T follicular helper cell (primary cell): ENCODE measurements around the gene PDZK1IP1.
"Not testable (repeated sequence)": the region's sequence is repeated elsewhere in the genome, so short reads cannot be mapped to it uniquely, and the experiment has no call there.

Experiments
- DNase-seq: peaks from one replicate; pipeline ENCODE4 v3.0.0-alpha.2; 2020; ENCODE audit warnings: low read depth

PDZK1IP1 gene

DNA sequence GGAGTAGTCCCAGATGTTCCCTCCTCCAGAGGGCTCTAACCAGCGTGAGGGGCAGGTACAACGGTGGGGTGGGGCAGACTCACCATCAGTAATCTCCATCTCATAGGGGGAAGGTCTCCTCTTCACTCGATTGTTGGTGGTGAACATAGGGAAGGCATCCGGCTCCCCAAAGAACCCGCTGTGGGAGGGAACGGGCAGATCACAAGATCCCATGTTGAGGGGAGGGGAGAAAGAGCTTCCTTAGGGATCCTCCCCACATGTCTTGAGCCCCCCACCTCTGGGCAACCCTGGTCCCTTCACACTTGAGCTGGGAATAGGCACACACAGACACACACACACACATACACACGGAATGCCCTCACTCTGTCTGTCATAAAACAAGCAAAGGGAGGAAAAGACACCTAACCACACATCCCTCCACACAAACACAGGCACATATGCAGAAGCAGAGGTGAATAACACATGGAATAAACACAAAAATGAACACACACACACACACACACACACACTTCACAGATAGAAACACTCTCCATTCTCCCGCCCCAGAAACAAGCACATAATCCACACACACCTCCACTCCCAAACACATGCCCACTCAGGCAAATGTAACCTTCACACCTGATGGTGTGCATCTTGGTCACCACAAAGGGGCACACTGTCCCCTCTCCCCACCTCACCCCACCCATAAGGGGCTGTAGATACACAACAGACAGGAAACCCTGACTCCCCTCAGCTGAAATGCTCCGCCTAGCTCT is 34.3 kb upstream of the PDZK1IP1 start:
- no peak for DNase-seq

DNA sequence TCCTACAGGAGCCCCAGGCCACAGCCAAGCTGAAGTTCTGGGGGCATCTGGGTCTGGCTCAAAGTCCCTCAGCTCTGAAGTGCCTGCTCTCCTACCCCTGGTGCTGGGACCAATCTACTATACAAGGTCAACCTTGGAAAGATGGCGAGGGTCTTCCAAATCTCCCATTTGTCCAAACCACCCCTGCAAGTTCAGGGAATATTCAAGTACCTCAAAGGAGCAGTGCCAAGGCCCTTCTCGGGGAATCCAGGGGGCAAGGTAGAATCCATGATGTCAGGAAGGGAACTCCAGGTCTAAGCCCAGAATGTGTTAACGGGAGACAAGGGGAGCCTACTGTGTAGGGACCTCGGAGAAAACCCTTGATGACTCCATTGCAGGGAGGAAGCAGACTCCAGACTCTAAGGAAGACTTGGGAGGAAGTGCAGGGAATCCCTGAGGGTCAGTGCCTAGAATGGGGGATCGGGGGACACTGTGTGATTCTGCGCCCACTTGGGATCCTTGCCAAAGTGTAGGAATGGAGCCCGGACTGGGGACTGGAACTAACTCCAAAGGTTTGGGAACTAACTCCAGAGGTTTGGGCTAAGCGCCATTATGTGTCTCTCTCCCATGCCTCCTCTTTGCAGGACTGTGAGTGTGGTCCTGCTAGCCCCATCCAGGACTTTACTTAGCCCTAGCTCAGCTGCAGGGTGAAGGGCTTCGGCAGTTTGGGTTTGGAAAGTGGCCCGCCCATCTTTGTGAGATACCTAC is 33.5 kb upstream of the PDZK1IP1 start:
- no peak for DNase-seq

DNA sequence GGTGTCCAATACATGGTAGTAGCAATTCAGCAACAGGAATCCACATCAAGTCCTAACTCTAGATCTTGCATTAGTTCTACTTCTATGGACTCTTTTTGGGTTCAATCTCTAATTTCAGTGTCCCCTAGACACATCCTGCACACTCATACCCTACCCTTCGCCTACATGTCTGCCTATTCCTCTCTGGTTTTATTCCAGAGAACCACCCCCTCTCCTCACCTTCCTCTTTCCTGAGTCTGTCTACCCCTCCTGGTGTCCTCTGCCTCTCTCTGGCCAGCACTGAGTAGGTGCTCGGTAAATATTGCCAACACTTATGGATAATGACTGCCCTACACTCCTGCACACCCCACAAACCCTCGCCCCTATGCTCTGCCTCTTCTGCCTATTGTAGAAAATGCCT is 32.6 kb upstream of the PDZK1IP1 start:
- DNase-seq: no peak

DNA sequence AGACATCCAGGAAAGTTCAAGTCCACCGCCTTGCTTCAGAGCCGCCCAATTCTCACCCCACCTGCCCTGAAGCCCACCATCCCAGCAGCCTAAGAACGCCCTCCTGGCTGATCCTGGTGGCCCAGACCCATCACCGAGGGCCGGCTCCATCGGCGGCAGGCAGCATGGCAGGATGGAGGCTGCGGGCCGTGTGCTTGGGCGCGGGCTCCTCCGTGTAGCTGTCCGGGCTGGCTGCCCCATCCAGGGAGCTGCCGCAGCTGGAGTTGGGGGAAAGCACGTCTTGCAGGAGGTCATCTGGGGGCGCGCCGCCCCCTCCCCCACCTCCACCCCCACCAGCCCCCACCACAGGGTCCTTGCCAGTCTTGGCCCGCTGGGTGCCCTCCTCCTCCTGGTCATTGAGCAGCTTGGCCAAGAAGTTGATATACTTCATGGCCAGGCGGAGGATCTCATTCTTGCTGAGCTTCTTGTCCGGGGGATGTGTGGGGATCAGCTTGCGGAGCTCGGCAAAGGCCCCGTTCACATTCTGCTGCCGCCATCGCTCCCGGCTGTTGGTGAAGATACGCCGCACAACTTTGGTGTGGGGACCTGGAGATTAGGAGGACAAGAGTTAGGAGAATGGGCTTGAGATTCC is 29.9 kb upstream of the PDZK1IP1 start:
- DNase-seq: no peak

DNA sequence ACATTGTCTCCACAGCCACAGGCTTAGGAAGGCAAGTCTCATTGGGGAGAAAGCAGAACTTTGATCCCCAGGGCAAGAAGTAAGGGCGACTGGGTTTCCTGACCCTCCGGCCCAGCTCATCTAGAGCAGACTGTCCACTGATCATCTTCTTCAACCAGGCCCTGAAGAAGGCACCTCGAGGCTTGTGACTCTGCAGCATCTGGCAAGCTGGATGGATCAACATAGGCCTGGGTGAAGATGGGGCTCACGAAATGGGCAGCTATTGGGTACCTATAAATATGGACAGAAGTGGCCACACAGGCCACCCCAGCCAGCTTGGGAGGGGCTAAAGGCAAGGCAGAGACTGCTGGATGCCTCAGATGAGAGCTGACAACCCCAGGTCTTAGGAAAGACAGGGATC is 29.2 kb upstream of the PDZK1IP1 start:
- no peak for DNase-seq

DNA sequence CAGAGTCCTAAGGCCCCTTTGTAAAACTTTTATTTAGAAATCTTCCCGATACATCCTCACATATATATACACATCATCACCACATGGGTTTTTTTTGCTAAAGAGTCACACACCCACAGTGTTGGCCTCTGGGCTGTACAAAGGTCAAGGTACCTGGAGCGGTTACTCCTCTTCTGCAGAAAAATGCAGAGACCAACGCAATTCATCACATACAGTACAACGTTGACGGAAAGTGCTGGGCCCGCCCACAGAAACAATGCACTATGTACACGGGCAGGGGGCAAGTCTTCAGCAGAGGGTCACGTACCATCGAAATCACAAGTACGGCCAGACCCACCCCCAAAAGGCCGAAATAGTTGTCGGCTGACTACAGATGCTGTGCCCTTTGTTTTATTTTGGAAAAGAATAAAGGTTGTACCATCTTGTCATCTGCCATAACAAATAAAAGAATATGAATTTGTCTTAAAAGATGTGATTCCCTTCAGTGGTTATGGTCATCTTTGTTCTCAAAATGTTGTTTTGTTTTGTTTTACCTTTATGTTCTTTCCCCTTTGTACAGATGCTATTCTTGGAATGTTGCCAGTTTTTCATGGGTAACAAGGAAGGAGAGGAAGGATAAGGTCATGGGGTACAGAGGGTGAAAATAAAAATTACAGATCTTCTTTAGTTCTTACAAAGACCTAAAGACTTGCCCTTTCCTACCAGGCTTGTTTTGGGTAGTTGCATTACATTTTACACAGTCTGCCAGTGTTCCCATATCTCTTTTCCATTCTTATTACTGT is 26.6 kb upstream of the PDZK1IP1 start:
- DNase-seq: no peak

DNA sequence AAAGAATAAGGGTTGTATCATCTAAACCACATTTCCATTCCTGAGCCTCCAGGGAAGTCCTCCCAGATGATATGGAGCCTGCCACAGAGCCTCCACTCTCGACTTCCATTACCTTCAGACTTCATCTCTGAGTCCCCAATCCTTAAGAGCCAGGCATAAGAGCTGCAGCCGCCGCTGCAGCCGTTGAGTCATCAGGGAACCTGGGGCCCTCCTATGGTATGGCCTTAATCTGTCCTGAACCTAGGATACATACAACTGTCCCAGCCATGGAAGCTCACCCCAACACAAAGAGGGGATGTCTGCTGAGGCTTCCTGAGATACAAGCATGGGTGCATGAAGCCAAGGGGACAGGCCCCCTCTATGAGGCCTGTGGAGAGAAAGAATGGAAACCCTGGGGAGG is 25.9 kb upstream of the PDZK1IP1 start:
- DNase-seq: no peak

DNA sequence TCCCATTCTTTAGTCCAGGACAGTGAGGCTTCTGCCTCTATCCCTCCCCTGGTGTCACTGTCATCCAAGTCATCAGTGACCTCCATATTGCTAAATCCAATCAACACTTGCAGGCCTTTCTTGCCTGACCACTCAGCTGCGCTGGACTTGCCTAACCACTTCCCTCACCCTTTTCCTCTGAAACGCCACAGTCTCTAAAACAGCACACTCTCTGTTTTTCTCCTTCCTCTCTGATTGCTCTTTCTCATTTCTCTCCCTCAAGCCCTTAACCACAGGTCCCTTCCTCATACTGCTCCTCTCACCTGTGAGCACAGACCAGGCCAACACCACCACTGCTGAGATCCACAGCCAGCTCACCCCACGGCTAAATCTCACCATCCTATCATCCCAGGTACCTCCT is 24.7 kb upstream of the PDZK1IP1 start:
- no peak for DNase-seq

DNA sequence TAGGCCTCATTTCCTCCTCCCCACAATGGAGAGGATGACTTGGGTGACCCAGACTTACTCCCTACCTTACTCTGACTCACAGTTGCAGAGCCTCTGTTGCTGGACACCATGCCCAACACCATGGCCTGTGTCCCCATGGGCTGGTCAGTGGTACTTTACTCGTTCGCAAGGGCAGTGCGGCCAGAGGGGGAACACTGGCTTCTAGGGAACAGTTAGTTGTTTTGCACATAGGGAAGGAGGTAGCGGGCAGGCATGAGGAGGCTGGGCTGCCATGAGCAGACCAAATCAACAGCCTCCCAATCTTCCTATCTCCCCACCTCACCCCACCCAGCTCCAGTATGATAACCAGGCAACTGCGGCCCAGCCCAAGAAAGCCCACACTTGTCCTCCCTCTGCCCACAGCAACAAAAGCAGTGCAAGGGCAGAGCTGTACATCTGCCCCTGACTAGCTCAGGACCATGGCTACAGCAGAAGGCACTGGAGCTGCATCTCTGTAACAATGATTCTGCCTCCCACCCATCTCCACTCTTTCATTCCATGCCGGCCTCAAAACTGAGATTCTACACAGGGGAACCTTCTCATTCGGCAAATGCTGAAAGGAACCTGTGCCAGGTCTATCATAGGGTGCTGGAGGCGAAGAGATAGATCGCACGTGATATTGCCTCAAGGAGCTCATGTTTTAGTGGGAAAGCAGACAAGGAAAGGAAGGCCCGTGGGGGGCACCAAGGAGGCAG is 23.6 kb upstream of the PDZK1IP1 start:
- DNase-seq: no peak

DNA sequence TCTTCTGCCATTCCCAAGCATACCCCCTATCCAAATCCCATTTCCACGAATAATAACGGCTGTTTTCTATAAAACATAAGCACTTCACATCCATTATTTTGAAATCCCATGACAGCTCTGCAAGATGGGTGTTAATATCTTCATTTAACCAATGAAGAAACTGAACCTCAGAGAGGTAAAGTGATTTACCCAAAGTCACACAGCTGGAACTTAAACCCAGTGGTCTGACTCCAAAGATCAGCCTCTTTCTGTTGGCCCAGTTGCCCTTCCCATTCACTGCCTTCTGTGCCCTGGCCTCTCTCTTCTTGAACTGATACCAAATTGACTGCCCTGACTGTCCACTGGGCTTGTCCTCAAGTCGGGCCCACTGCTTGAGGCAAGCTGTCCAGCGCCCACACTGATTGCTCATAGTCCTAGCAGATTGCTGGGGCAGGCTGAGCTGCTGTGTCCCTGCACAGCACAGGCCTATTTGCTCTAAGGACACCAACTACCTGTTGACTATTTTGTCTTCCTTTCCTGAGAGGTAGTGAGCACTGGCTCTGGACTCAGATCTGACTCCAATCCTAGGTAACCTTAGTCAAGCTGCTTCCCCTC is 22.9 kb upstream of the PDZK1IP1 start:
- DNase-seq: no peak

DNA sequence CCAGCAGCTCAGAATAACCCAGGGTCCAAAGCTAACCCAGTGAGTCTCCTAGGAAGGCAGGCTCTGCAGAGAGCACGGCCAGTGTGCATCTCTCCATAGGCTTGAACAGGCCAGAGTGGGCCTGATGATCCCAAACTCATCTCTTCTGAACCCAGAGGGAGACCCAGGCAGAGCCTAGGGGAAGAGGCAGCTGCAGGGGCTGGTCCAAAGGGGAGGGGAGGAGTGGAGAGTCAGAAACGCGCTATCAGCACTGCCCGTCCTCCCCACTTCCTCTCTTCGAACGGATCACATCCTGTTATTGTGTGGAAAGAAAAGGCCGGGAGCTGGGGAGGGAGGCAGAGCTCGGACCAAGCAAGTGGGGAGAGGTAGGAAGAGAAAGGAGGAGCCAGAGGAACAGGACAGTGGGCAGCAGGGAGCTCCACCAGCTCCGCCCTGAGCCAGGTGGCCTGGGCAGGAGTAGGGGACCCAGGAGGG is 22.0 kb upstream of the PDZK1IP1 start:
- DNase-seq: no peak

DNA sequence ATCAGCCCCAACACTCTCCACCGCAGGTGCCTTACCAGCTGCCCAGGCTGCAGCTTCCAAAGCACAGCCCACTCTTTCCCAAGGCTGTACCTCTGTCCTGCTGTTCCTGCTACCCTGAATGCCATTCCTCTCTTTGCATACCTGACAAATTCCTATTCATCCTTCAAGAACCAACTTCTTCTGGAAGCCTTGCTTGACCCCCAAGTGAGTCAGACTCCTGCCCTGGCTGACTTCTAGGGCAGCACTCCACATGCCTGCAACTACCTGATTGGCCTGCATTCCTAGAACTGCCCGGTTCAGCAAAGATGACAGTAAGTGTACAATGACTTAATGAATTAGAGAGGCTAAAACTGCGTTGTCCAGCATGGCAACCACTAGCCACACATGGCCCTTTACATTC is 20.8 kb upstream of the PDZK1IP1 start:
- no peak for DNase-seq

DNA sequence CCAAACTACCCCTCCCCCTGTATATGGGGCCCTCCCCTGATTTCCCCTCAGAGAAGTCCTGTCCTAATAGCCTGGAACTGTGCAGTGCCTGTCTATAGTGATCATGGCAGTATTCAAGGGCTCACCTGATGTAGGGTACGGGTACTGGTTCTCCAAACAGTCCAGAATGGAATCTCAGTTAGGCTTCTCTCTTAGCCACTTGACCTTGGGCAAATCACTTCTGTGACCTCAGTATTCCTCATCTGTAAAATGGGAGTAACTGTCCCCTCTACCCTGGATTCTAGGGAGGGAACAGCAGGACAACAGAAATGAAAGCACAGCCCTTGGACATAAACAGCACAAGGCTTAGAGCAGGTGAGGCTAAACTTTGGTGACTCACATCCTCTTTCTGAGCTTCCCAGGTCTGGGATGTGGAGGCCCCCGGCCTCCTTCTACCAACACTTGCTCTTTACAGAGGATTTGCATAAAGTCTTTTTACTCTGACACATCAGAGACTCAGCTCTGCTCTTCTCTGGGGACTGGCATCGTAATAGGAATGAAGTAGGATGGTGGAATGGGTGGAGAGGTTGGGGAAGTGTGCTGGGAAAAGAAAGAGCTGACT is 20.0 kb upstream of the PDZK1IP1 start:
- no peak for DNase-seq

DNA sequence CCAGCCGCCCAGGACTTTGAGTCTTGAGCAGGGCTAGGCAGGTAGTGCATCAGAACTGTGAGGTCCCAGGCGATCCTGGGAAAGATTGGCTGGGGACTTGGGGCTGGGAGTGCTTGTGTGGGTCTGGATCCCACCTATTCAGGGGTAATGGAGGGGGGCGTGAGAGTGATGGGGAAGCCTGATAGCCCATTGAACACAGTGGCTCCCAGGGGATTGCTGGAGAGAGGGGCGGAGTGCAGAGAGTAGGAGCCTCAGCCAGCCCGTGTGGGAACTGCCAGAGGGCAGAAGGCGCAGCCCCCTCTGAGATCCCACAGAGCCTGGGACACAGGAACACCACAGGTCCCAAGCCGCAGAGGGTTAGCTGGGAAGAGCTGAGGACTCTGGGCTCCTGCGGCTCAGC is 19.3 kb upstream of the PDZK1IP1 start:
- no peak for DNase-seq

DNA sequence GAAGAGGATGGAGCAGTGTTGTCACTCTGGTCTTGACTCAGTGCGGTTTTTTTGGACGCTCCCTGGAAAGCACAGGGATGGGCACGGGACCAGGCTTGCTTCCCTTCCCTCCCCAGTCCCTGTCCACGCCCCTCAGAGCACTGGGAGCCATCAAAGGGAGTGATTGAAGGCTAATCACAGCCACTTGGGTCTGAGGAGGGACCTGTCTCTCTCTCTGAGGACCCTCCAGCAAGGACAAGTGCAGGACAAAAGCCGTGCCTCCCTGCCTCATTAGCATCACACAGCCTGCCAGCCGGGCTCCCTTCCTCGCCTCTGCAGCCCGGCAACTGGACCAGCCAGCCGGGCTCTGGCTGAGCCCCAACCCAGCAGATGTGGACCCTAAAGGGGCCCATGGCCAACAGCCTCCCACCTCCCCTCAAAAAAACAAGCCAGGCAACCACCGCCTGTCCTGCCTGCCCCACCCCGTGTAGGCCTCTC is 18.6 kb upstream of the PDZK1IP1 start:
- DNase-seq: no peak

DNA sequence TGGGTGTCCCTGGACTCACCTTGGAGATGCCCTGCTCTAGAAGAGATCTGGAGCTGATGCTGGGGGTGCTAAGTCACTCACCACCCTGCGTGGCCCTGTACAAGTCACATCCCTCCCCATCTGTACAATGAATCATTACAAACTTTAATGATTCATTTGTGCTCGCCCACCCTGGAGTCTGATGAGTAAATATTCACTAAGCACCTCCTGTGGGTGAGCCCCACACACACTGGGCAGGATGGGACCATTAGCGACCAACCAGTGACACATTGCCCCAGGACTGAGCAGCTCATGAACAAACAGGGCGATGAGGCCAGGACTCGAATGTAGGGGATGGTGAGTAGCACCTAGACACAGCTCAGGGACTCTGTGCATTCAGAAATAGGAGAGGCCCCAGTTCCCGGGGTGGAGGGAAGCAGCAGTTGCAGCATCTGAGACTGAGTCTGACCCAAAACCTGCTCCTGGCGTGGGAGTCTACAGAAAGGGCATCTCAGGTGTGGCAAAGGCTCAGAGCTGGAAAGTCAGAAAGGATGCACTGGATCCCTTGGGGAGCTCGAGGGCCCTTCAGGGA is 18.1 kb upstream of the PDZK1IP1 start:
- DNase-seq: no peak

DNA sequence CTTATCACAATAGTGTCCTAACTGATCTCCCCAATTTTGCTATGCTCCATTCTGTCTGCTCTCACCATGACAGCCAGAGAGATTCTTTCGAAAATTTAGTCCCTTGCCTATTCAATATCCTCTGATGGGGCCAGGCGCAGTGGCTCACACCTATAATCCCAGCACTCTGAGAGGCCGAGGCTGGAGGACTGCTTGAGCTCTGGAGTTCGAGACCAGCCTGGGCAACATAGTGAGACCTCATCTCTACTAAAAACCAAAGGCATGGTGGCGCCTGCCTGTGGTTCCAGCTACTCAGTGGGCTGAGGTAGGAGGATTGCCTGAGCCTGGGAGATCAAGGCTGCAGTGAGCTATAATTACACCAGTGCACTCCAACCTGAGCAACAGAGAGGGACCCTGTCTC is 16.1 kb upstream of the PDZK1IP1 start:
- DNase-seq: no peak

DNA sequence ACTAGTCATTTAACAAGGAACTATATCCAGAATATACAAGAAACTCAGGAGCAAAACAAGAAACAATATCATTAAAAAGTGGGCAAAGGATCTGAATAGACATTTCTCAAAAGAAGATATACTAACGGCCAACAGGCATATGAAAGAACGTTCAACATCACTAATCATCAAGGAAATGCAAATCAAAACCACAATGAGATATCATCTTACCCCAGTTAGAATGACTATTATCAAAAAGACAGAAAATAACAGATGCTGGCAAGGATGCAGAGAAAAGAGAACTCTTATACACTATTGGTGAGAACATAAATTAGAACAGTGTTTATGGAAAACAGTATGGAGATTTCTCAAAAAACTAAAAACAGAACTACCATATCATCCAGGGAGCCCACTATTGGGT is 13.7 kb upstream of the PDZK1IP1 start:
- not testable (repeated sequence) for DNase-seq

DNA sequence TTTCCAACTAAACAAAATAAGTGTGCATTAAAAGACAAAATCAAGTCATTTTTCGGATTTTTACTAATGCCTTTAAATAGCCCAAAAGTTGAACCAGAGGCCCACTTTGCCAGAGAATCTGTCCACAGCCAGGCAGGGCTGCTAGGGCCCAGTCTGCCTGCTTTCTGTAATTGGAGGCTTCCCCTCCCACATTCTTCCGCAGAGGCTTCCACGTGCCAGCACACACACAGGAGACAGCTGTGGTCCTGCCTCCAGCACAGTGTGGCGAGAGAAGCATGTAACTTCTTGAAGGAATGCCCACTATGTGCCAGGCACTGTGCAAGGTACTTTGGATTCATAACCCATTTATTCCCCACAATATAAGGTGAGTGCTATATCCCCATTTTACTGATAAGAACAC is 11.3 kb upstream of the PDZK1IP1 start:
- DNase-seq: no peak

DNA sequence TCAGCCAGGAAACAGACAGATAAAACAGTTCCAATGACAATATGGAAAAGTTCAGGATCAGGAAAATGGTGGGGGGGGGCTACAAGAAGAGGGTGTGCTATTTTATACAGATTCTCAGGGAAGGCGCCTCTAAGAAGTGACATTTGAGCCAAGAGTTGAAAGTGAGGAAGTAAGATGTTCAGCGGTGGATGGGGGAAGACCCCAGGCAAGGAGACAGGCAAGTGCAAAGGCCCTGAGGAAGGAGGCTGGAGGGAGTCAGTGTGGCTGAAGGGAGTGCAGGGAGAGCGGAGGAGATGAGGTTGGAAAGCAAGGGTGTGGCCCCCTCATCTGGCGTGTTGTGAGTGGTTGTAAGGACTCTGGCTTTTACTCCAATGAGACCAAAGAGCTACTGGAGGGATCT is 8.4 kb upstream of the PDZK1IP1 start:
- no peak for DNase-seq
